ENCODE results near the gene FOXK2.
"Not testable (repeated sequence)": the region's sequence is repeated elsewhere in the genome, so short reads cannot be mapped to it uniquely, and the experiment has no call there.

Gene FOXK2

DNA sequence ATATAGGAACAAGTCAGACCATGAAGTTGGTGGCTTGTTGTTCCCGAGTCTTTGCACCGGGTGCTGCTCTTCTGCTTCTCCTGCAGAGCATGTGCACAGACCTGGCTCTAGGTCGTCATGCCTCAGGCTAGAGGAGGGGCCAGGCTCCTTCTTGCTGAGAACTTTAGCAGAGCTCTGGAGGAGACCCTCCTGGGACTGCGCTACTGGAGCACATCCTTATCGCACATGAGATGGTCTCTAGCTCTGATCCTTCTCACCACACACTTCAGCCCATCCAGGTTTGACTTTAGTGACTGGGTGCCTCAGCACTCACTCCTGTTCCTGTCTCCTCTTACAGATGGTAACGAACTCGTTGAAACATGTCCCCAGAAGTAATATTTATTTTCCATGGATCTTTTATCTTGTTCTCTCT is 14.9 kb downstream of the FOXK2 start:
- no peak for DNase-seq

DNA sequence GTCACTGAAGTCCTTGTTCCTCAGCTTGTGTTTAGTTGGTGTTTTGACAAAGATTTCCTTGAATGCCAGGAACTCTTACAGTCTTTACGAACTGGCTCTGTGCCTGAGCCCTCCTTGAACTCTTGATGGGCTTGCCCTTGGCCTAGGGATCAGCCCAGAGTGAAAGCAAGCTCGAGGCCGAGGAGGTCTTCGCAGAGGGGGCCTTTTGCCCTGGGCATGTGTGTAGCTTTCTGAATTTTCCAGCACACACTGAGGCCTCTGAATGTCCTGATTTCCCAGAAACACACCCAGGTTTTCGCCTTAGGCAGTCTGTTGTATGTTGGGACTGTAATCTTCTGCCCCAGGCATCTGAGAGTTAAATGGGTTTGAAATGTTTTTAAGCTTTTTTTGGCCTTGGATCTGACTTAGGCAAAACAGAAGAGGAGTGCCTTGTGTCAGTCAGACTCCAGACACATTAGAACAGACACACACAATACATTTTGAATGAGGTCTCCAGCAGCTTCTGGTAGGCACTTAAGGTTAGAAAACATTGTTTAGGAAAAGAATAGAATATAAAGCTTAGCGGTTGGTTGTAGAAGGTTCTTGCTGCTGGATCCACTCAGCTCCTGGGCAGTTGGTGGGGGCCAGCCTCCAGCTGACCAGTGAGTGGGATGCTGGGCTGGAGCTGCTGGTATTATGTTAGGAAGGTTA is 17.1 kb downstream of the FOXK2 start:
- no peak for DNase-seq

DNA sequence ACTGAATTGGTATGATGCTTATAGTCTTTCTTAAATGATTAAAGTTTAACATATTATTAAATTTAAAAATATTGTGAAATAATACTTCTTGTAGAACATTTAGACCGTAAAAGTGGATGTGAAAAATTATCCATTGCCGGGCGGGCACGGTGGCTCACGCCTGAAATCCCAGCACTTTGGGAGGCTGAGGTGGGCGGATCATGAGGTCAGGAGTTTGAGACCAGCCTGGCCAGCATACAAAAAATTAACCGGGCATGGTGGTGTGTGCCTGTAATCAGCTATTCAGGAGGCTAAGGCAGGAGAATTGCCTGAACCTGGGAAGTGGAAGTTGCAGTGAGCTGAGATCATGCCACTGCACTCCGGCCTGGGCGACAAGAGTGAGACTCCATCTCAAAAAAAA is 17.7 kb downstream of the FOXK2 start:
- not testable (repeated sequence) for DNase-seq

DNA sequence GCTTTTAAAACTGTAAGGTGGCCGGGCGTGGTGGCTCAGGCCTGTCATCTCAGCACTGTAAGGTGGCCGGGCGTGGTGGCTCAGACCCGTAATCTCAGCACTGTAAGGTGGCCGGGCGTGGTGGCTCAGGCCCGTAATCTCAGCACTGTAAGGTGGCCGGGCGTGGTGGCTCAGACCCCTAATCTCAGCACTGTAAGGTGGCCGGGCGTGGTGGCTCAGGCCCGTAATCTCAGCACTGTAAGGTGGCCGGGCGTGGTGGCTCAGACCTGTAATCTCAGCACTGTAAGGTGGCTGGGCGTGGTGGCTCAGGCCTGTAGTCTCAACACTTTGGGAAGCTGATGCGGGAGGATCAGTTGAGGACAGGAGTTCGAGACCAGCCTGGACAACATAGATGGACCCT is 19.5 kb downstream of the FOXK2 start:
- not testable (repeated sequence) for DNase-seq

- no peak for DNase-seq
These were observed 22.9 kb downstream of the FOXK2 start for GRCh38 chr17:82542439-82542838.

- no peak for DNase-seq
These were observed 25.0 kb downstream of the FOXK2 start for GRCh38 chr17:82544431-82545070.

GRCh38 chr17:82545071-82545462 is 25.5 kb downstream of the FOXK2 start:
- no peak for DNase-seq

GRCh38 chr17:82547981-82548380 is 28.4 kb downstream of the FOXK2 start:
- DNase-seq = no peak

DNA sequence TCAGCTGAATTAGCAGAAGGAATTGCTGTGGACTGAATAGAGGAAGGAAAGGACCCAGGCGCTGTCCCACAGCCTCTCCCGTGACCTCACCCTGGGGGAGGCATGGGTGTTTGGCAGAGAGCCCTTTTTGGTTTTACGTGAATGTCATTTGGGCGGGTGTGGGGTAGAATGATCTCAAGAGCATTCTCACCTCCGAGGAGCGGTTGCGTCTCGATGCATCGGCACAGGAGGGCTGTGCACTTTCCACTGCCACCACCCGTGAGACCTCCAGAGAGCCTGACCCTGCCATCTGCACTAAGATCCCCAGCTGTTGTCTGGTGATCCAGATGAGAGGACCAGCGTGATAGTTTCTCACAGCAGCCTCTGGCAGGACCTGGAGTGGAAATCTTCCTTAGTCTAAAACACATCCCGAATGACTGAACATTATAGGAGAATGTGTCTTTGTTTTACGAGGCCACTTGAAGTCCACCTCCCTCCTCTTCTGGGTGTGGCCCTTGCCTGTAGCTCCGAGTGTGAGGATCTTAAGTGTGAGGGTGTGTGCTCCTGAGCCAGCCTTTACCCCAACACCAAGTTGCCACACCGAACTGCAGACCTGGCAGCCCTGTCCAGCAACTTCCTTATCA is 29.3 kb downstream of the FOXK2 start:
- DNase-seq = no peak

DNA sequence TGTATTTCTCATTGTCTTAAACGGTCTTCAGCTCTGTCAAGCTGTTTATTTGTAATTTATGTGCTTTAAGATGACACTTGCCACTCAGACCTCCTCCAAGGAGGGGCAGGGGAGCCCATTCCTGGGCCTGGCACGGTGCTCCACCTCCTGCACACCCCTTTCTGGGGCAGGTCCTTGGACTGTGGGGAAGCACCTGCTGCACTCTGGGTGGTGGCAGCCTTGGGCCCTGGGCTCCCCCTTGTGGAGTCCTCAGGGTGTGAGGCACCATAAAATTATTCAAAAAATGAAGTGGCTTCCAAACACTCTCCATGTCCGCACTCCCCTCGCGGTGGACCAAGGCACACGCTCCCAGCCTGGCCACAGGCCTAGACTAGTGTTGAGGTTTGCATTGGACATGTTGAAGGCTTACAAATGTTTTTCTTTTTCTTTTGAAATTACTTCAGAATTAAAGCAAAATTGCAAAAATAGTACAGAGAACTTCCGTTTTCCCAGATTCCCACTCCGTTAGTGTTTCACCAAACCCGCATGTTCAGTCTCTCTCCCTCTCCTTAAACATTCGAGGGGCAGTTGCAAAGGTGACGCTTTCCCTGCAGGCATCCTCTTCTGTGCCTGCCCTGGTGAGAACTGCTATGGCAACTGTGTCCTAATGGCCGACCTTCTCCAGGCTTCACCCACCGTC is 32.4 kb downstream of the FOXK2 start:
- no peak for DNase-seq

DNA sequence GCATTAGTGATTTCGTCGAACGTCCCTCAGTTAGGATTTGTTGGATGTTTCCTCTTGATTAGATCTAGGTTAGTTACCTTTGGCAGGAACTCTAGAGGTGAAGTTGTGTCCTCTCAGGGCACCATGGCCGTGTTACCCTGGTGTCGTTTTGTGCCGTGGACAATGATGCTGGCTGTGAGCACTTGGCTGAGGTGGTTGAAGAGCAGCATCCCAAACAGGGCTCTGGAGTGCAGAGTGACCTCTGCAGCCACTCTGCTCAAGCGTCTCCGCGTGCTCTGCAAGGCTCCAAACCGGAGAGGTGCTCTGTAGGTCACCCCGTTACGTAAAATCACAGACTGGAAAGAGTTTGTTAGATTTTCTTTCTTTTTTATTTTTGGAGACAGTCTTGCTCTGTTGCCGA is 33.0 kb downstream of the FOXK2 start:
- no peak for DNase-seq

DNA sequence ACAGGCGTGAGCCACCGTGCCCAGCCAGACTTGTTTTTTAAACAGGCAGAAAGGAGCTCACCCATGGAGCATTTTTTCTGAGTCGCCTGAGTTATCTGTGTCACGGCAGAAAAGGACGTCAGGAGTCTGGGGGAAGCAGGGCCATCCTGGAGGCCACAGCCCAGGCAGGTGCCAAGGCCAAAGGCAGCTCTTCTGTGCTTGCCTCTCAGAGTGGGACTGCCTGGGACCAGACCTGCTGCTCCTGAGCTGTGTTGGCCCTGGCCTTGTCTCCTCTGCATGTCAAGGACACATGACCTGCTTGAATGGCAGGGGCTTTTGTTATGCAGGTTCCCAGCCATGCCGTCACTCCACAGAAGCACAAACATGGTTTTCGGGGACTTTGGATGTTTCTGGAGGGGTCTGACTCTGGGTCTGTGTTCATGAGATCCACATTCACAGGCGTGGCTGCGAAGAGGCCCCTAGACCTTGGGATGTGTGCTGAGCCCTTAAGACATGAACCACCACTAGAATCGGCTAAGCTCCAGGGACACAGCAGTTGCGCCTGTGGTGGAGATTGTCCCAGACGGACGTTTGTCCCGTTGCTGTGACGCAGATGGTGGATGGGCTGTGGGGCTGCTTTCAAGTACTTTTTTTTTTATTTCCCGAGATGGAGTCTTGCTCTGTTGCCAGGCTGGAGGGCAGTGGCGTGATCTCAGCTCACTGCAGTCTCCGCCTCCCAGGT is 33.8 kb downstream of the FOXK2 start:
- DNase-seq = no peak

DNA sequence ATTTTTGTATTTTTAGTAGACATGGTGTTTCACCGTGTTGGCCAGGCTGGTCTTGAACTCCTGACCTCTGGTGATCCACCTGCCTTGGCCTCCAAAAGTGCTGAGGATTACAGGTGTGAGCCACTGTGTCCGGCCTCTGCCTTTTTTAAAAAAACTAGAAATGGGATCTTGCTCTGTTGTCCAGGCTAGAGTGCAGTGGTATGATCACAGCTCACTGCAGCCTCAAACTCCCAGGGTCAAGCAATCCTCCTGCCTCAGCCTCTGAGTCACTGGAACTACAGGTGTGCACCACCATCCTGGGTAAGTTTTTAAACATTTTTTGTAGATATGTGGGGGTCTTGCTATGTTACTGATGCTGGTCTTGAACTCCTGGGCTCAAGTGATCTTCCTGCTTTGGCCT is 38.0 kb downstream of the FOXK2 start:
- not testable (repeated sequence) for DNase-seq

- DNase-seq = no peak
These were observed 40.2 kb downstream of the FOXK2 start for GRCh38 chr17:82559566-82560251.

DNA sequence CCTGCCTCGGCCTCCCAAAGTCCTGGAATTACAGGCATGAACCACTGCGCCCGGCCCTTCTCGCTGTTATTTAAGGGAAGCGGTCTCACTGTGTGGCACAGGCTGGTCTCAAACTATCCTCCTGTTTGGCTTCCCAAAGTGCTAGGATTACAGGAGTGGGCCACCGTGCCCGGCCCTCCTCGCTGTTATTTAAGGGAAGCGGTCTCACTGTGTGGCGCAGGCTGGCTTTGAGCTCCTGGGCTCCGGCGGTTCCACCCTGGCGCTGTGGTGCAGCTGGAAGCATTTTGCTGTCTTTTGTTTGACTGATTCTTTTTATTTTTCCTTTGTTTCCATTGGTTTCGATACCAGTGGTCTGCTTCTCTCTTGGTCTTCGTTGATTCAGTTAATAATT is 40.7 kb downstream of the FOXK2 start:
- no peak for DNase-seq

- no peak for DNase-seq
These were observed 41.4 kb downstream of the FOXK2 start for GRCh38 chr17:82560802-82561428.

- no peak for DNase-seq
These were observed 42.0 kb downstream of the FOXK2 start for GRCh38 chr17:82561429-82562035.

- DNase-seq = not testable (repeated sequence)
These were observed 43.2 kb downstream of the FOXK2 start for GRCh38 chr17:82562718-82563220.

GRCh38 chr17:82563318-82563717 is 43.8 kb downstream of the FOXK2 start:
- DNase-seq = no peak

GRCh38 chr17:82563745-82564144 is 44.2 kb downstream of the FOXK2 start:
- DNase-seq = not testable (repeated sequence)

DNA sequence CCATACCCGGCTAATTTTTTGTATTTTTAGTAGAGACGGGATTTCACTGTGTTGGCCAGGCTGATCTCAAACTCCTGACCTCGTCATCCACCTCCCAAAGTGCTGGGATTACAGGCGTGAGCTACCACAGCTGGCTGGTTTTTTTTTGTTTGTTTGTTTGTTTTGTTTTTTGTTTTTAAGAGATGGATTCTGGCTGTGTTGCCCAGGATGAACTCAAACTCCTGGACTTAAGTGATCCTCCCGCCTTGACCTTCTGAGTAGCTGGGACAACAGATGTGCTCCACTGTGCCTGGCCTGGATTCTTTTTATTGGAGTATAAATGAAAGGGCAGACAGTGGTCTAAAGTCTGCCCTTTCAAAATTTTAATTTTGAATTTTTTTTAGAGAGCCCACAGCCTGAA is 44.7 kb downstream of the FOXK2 start:
- no peak for DNase-seq
